Type B pancreatic cell (in vitro differentiated cells): Measurements from ENCODE around the gene BIRC5. TPM values are rescaled to one million over a fixed set of nuclear protein-coding genes. Genes with fewer than 3 reads are reported as not detected.

ENCODE experiments used
- DNase-seq: peaks from one replicate; pipeline ENCODE4 v3.0.0; 2021; ENCODE audit warnings: mixed read lengths; ENCODE audit not compliant: unreplicated experiment; ENCODE audit errors: extremely low spot score
- H3K27ac Mint-ChIP-seq: 2 replicates; pipeline ENCODE4 v1.8.0; 2021; ENCODE audit warnings: mild to moderate bottlenecking, mixed read lengths
- H3K27me3 Mint-ChIP-seq: 2 replicates; pipeline ENCODE4 v1.8.0; 2021; ENCODE audit warnings: mixed read lengths
- H3K36me3 Mint-ChIP-seq: 2 replicates; pipeline ENCODE4 v1.8.0; 2021; ENCODE audit warnings: mixed read lengths
- H3K4me1 Mint-ChIP-seq: one replicate; pipeline ENCODE4 v1.8.0; 2021; ENCODE audit warnings: mixed read lengths; ENCODE audit not compliant: unreplicated experiment
- H3K4me3 Mint-ChIP-seq: 2 replicates; pipeline ENCODE4 v1.8.0; 2021; ENCODE audit warnings: mild to moderate bottlenecking, mixed read lengths
- H3K9me3 Mint-ChIP-seq: 2 replicates; pipeline ENCODE4 v1.8.0; 2021; ENCODE audit warnings: mixed read lengths
- total RNA-seq: library from RNA; stranded (reverse); gene quantifications from 2 replicates; pipeline ENCODE4 v1.2.1, GENCODE V29; 2021; ENCODE audit warnings: low replicate concordance
- TF ChIP-seq, protein P1 (sequence below): fragments of 200-600 bp; sonication (generic); conservative IDR thresholded peaks from 2 replicates; pipeline ENCODE4 v1.5.0; 2021; ENCODE audit warnings: antibody characterized with exemption, mild to moderate bottlenecking

The BIRC5 gene
- total RNA-seq, 1 donor from 2014 or later, result 63.3 TPM

DNA sequence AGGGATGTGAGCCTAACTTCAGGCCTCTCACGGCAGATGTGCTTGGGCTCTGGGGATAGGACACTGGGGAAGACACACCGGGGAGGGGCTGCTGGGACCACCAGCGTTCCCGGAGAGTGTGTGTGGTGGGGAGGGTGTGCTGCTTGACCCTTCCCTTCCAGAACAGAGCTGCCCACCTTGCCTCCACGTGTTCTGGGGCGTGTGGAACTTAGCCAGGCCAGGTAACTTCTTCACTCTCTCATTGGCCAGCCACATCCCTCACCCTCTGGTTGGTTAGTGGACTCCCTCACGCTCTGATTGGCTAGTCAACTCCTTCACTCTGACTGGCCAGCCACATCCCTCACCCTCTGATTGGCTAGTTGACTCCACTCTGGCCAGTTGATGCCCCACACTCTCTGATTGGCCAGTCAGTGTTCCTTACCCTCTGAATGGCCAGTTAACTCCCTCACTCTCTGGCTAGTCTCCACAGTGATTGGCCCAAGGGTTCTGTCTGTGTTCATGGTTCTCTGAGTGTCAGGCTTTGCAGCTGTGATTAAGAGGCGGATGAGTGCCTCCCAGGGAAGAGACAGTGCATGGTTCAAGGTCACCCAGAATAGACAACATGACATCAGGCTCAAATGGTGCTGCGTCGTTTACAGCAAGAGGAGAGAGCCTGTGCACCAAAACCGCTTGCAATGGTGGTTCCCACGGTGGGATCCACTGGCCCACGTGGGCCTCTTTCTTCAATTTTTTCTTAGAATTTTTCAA, 27.4 kb downstream of the BIRC5 start:
- Mint-ChIP-seq H3K27ac (no peak overlapping the region), H3K27me3 (no peaks in the 10 kb centered on the region), H3K9me3 (peaks cover 7% of the 10 kb centered on the region), H3K4me1 (peaks cover 5% of the 10 kb centered on the region), H3K4me3 (no peak overlapping the region), H3K36me3 (no peaks in the 10 kb centered on the region)
- DNase-seq, result no peak
- TF ChIP-seq, protein P1, sequence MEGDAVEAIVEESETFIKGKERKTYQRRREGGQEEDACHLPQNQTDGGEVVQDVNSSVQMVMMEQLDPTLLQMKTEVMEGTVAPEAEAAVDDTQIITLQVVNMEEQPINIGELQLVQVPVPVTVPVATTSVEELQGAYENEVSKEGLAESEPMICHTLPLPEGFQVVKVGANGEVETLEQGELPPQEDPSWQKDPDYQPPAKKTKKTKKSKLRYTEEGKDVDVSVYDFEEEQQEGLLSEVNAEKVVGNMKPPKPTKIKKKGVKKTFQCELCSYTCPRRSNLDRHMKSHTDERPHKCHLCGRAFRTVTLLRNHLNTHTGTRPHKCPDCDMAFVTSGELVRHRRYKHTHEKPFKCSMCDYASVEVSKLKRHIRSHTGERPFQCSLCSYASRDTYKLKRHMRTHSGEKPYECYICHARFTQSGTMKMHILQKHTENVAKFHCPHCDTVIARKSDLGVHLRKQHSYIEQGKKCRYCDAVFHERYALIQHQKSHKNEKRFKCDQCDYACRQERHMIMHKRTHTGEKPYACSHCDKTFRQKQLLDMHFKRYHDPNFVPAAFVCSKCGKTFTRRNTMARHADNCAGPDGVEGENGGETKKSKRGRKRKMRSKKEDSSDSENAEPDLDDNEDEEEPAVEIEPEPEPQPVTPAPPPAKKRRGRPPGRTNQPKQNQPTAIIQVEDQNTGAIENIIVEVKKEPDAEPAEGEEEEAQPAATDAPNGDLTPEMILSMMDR, result no peak

DNA sequence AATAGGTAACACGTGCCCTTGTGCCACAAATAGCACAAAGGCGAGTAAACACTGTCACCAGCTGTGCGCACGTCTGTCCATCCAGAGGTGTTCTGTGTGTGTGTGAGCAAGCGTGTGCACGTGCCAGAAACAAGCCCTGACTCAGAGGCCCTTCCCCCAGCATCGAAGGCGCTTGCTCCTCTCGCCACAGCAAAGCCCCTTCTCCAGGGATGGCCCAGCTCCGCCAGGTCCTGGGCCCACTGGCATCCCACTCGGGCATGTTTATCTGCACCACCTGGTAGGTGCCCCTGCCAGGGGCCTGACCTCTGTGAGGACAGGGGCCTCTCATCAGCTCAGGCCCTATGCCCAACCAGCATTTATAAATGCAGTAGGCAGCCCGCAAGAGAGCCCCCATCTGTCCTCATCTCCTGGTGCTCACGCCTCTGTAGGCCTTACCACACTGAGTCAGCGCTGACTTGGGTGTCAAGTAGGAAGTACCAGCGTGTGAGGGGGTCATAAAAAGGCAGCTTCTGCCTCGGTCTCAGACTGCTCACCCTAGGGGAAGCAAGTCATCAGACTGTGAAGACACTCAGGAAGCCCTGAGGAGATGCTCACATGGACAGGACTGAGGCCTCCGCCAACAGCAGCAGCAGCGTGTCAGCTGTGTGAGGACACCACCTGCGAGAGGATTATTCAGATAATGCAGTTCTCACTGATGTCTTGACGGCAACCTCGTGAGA, 28.1 kb downstream of the BIRC5 start:
- Mint-ChIP-seq H3K9me3 (peaks cover 7% of the 10 kb centered on the region), H3K36me3 (no peaks in the 10 kb centered on the region), H3K4me1 (peaks cover 5% of the 10 kb centered on the region), H3K27me3 (no peaks in the 10 kb centered on the region), H3K4me3 (no peak overlapping the region), H3K27ac (no peak overlapping the region)
- DNase-seq, result no peak
- TF ChIP-seq, protein P1, result no peak

DNA sequence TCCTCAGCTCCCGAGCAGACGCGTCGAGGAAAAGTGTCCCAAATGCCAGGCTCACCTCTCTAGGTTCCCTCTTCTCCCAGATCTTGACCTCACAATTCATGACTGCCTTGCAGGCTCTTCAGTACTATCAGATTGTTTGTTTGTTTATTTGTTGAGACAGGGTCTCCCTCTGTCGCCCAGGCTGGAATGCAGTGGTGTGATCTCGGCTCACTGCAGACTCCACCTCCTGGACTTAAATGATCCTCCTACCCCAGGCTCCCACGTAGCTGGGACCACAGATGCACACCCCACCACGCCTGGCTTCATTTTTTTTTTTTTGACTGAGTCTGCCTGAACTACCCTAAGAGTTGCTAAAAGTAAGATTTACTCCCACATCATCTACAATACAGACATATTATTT, 33.3 kb downstream of the BIRC5 start:
- Mint-ChIP-seq H3K27me3 (no peaks in the 10 kb centered on the region), H3K36me3 (no peaks in the 10 kb centered on the region), H3K9me3 (peaks cover 4% of the 10 kb centered on the region), H3K27ac (no peak overlapping the region), H3K4me1 (no peaks in the 10 kb centered on the region), H3K4me3 (no peak overlapping the region)
- TF ChIP-seq, protein P1, result no peak
- DNase-seq, result no peak

DNA sequence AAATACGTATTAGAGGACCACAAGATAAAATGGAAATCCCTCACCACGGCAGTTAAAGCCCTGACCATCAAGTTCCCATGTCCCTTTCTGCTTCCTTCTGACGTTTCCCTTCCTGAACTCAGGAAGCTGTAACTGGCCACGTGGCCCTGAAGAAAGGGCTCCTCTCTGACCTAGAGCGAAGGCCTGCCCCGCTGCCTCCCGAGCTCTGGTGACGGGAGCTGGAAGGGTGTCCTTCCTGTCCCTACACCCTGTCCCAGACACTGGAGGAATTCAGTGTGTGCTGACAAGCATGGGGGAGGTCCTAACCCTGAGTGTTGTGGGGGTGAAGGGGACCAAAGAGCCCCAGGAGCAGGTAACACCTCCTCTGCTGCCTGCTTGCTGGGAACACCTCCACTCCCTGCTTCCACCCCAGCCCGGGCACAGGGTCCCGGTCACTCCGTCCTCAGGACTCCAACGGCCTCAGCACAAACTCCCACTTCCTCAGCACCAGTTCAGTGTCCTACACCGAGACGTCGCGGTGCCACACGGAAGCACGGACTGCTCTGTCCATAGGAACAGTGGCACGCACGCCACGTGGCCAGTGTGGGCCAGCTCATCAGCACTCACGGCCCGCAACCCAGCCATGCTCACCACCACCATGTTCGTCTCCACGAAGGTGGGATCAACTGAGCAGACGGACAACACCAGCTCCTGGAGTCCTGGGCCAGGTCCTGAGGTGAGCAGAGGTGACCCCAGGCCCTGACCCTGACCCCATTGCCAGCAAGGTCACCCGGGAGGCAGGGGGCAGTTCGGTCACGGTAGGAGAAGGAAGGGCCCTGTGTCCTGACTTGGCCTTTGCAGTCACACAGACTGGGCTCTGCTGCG, 34.2 kb downstream of the BIRC5 start:
- no peak for DNase-seq
- H3K36me3 Mint-ChIP-seq, result no peaks in the 10 kb centered on the region
- no peak overlapping the region for H3K27ac Mint-ChIP-seq
- H3K4me1 Mint-ChIP-seq, result no peaks in the 10 kb centered on the region
- no peaks in the 10 kb centered on the region for H3K27me3 Mint-ChIP-seq
- H3K4me3 Mint-ChIP-seq, result no peak overlapping the region
- peaks cover 4% of the 10 kb centered on the region for H3K9me3 Mint-ChIP-seq
- TF ChIP-seq, protein P1, result no peak

DNA sequence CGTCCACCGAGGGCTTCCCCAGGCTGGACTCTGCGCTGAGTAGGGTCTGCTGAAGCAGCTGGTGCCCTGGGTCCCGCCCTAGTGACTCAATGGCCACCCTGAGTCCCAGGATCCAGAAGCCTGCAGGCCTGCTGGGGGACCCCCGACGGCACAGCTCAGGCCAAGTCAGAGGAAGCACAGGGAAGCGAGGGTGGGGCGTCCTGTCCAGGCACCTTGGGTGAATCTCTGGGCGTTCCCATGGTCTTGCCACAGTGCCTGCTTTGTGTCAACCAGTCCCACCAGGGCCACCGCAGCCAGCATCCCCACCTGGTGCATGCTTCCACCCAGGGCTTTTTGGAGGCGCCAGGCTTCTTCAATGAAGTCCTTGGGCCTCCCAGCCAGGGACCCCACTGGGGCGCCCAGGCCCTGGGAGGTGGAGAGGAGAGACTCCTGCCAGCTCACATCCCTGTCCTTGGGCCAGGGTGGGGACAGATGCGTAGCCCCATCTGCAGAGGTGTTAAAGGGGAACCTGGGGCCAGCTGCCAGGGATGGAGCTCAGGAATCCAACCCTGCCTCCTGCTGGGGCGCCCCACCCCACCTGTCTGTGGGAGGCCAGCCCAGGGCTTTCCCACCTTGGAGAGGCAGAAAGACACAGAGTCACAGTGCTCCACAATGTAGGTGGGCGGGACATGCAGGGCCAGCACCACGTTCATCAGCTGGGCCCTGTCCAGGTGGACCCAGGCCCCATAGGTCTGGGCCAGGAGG, 35.2 kb downstream of the BIRC5 start:
- Mint-ChIP-seq H3K4me1 (peaks cover 3% of the 10 kb centered on the region), H3K27ac (no peak overlapping the region), H3K27me3 (no peaks in the 10 kb centered on the region), H3K4me3 (no peak overlapping the region), H3K36me3 (no peaks in the 10 kb centered on the region), H3K9me3 (peaks cover 4% of the 10 kb centered on the region)
- no peak for DNase-seq
- TF ChIP-seq, protein P1, result no peak
